Activated CD8-positive, alpha-beta memory T cell treated with anti-CD3 and anti-CD28 coated beads for 4 hours (primary cell): ENCODE measurements around the gene DNAJC5G.
A peak's percentile ranks its signal among the peaks of the same experiment; 100 is the strongest.

ENCODE experiments used
- DNase-seq, 2 donors: peaks; one replicate each; pipeline ENCODE4 v3.0.0-alpha.2; 2020; ENCODE audit warnings: low read depth in 2 of 2

Gene DNAJC5G, protein sequence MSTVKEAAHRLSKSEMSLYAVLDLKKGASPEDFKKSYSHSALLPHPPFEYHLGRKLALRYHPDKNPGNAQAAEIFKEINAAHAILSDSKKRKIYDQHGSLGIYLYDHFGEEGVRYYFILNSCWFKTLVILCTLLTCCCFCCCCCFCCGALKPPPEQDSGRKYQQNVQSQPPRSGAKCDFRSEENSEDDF

DNA sequence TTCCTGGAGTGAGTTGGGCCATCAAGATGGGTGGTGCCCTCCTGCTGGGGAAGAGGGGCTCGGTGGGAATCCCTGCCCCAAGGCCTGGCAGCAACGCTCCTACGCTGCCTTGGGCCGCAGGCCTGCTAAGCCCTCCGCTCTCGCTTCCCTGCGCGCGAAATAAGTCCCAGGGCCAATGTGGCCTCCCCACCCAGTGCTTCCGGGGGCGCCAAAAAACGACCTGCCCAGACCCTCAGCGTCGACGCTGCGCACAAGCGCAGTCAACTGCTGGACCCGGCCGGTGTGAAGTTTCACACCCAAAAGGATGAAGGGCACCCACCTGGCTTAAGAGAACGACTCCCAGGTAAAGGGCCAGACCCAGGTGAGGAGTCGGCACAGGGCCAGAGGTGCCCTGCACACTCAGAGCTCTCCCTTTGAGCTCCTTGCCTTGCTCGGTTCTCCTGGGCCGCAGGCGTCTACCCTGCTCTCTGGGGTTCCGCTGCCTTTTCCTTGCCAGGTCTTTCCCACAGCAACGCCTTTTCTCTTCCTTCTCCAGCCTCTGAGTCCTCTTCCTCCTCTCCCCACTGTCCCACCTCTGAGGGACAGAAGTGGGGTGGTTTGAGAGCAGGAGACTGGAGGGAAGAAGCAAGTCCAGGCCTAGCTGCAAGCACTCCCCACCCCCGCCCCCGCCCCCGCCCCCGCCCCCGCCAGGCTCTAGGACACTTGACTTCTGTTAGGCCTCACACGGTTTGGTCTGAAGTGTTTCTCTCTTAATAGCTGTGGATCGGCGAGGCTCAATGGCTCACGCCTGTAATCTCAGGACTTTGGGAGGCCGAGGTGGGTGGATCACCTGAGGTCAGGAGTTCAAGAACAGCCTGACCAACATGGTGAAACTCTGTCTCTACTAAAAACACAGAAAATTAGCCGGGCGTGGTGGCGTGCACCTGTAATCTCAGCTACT lies at the start of gene DNAJC5G:
TSS of gene DNAJC5G (plus strand) at position 223 of the 940 bp plus-strand sequence. CDS start 1,296 bp downstream, outside the sequence.
- no peak for DNase-seq

DNA sequence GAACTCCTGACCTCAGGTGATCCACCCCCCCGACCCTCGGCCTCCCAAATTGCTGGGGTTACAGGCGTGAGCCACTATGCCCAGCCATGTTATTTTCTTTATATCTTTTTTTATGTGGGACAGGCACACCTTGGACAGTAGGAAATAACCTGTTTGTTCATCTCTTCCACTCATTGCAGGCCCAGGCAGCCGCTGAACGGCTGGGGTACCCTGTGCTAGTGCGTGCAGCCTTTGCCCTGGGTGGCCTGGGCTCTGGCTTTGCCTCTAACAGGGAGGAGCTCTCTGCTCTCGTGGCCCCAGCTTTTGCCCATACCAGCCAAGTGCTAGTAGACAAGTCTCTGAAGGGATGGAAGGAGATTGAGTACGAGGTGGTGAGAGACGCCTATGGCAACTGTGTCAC lies 49.7 kb upstream of the DNAJC5G start:
- DNase-seq, result no peak

DNA sequence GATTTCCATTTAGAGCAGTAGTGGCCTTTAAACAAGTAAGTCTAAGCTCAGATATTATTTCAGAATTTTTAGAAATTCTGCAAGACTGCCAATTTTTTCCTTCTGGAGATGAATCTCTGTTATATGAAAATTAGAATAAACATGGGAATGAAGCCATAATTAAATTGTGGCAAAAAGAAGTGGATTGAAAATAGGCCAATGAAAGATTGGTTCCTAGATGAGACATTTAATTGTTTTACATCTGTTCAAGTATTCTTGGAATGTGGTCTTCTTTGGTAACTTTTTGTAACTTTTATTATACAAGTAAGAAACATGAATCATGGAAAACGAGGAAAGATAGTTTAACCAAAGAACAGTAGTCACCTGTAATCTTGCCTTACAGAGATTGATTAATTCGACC lies 47.7 kb upstream of the DNAJC5G start:
- DNase-seq, result no peak

DNA sequence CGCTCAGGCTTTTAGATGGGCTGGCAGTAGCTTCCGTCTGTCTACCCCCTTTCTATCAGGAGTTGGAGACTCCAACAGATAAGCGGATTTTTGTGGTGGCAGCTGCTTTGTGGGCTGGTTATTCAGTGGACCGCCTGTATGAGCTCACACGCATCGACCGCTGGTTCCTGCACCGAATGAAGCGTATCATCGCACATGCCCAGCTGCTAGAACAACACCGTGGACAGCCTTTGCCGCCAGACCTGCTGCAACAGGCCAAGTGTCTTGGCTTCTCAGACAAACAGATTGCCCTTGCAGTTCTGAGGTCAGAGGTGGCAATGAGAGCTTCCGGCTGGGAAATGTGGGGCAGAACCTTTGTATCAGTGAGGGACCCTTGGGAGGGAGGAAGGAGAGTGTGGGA lies 43.3 kb upstream of the DNAJC5G start:
- no peak for DNase-seq

DNA sequence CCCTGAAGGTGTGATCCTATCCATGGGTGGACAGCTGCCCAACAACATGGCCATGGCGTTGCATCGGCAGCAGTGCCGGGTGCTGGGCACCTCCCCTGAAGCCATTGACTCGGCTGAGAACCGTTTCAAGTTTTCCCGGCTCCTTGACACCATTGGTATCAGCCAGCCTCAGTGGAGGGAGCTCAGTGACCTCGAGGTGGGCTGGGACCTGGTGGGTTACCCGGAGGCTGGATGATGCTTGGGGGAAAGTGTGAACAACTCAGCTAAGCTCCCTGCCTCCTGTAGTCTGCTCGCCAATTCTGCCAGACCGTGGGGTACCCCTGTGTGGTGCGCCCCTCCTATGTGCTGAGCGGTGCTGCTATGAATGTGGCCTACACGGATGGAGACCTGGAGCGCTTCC lies 41.9 kb upstream of the DNAJC5G start:
- no peak for DNase-seq

DNA sequence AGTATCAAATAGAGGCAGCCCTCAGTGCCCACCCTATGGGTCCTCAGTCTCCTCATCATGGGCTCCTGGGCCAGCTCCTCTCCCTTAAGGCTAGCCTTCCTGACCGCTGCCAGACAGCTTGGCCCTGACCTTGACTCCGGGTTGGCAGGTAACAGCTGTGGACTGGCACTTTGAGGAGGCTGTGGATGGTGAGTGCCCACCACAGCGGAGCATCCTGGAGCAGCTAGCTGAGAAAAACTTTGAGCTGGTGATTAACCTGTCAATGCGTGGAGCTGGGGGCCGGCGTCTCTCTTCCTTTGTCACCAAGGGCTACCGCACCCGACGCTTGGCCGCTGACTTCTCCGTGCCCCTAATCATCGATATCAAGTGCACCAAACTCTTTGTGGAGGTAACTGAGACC lies 39.1 kb upstream of the DNAJC5G start:
- no peak for DNase-seq

DNA sequence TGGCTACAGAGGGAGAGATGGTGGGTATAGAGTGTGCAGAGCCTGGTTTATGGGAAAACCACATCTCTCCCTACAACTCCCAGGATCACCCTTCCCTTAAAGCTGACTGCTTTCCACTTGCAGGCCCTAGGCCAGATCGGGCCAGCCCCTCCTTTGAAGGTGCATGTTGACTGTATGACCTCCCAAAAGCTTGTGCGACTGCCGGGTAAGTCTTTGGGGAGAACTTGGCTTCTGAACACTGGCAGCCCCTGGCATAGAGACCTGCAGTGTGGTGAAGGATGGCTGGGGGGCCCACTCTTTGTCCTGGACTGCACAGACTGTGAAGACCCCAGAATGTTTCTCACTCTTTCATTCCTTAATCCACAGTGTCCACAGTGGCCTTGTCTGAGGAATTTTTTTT lies 38.6 kb upstream of the DNAJC5G start:
- DNase-seq, result no peak

DNA sequence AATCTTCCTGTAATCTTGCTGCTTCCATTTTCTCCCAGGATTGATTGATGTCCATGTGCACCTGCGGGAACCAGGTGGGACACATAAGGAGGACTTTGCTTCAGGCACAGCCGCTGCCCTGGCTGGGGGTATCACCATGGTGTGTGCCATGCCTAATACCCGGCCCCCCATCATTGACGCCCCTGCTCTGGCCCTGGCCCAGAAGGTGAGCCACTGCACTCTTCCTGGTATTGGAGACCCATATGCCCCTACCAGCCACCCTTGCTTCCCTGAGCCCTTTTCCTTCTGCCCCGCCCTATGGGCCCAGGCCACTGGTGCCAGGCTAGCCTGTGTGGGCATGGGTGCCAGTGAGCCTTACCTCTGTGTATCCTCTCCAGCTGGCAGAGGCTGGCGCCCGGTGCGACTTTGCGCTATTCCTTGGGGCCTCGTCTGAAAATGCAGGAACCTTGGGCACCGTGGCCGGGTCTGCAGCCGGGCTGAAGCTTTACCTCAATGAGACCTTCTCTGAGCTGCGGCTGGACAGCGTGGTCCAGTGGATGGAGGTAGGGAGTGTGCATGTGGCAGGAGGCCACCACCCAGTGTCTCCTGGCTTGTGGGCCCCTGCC lies 37.8 kb upstream of the DNAJC5G start:
- DNase-seq, result no peak

DNA sequence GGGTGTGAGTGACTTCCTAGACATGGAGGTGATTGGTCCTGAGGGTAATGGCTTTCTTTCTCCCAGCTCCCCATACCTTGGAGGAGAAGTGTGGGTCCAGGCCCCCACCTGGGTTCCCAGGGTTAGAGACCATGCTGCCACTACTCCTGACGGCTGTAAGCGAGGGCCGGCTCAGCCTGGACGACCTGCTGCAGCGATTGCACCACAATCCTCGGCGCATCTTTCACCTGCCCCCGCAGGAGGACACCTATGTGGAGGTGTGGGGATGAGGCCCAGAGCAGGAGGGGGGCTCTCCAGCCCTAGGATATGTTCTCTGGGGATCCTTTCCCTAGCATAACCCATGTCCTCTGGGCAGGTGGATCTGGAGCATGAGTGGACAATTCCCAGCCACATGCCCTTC lies 36.3 kb upstream of the DNAJC5G start:
- DNase-seq, result no peak

DNA sequence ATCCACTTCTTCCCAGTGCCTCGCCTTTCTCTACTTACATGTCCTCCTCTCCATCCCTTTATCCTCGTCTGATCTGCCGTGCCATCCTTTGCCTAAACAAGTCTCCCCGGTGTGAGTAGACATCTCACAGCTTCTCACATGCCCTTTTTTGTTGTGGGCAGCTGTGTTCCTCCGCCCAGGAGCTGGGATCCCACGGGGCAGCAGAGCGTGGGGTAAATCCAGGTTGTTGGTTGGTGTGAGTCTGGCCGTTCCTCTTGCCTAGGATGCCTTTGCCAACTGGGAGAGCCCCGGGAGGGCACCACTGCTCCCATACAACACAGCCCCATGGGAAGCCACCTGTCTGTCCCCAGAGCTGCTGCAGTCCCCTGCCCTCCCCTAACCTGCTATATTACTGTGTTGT lies 34.8 kb upstream of the DNAJC5G start:
- DNase-seq, result no peak

DNA sequence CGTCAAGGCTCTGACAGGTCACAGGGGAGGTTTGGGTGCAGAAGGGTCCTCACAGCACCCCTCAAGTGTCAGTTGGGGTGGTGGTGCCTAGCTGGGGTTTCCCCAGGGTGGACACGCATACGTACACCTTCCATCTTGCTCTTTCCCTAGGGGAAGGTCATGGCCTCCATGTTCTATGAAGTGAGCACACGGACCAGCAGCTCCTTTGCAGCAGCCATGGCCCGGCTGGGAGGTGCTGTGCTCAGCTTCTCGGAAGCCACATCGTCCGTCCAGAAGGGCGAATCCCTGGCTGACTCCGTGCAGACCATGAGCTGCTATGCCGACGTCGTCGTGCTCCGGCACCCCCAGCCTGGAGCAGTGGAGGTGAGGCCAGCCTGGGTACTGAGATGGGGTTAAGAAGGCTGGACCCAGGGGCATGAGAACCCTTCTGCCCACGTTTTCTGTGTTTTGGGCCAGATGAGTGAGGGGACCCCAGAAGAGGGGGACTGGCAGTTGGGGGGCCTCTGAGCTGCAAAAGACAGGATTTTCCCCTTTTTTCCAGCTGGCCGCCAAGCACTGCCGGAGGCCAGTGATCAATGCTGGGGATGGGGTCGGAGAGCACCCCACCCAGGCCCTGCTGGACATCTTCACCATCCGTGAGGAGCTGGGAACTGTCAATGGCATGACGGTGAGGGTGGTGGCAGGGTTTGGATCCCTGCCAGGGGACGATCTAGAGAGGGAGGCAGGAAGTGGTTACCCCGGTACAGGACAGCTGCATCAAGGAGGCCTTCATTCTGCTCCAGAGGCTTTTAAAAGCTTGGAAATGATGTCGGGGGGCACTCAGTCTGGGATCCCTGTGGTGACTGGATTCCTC lies 33.2 kb upstream of the DNAJC5G start:
- no peak for DNase-seq

DNA sequence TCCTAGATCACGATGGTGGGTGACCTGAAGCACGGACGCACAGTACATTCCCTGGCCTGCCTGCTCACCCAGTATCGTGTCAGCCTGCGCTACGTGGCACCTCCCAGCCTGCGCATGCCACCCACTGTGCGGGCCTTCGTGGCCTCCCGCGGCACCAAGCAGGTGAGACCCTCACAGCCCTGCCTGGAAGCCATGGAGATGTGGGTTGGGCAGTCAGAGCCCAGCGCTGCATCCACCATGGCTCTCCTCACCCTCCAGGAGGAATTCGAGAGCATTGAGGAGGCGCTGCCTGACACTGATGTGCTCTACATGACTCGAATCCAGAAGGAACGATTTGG lies 32.6 kb upstream of the DNAJC5G start:
- no peak for DNase-seq

DNA sequence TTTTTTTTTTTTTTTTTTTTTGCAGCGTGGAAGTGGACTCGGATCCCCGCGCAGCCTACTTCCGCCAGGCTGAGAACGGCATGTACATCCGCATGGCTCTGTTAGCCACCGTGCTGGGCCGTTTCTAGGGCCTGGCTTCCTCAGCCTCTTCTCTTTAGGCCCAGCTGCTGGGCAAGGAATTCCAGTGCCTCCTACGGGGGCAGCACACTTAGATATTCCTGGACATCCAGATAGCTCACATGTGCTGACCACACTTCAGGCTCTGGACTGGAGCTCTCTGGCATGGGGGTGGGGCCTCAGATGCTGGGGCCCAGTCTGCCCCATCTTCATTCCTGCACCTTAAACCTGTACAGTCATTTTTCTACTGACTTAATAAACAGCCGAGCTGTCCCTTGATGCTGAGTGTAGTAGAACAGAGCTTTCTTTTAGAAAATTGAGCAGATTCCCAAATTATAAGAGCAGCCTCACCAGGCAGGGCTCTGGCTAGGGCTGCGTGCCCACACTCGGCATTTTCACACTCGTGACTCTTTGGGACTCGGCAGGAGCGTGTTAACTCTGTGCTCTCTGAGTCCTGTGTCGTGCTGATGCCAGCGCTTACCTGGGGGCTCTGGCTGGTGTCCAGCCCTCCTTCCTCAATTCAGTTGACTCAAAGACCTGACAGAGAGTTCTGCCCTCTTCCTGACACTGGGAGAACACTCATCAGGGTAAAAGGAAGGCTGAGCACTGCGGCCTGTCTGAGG lies 31.7 kb upstream of the DNAJC5G start:
- DNase-seq, result no peak

DNA sequence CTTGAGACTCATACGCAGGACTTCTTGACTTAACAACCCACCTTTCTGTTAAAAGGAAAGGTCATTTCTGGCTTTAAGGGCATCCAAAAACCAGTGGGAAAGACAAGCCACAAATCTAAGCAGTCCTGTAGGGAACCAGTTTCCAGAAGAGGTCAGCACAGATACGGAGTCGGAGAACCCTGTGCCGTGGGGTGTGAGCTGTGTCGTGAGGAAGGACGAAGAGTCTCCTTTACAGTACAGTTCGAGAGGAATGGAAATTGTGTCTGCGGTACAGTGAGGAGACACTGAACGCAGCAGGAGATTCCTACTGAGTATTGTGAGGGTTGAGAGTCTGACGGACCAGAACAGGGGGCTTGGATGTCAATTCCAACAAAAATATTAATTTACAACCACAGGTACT lies 30.1 kb upstream of the DNAJC5G start:
- no peak for DNase-seq

DNA sequence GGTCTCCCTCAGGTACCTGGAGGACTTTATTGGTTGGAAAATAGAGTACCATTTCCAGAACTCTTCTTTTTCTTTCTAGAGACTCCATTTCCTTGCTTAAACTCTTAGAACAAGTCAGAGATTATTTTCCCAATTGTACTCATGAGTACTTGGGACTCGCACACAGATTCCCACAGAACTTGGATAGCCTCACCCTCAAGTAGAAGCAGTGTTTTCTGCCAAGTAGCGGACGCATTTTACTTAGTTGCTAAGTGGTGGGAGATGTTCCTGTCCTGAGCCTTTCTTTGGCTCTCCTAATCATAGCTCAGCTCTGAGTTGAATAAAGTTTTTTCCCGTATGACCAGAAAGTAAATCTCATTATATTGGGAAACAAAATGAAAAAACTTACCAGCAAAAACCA lies 29.6 kb upstream of the DNAJC5G start:
- DNase-seq, result no peak

DNA sequence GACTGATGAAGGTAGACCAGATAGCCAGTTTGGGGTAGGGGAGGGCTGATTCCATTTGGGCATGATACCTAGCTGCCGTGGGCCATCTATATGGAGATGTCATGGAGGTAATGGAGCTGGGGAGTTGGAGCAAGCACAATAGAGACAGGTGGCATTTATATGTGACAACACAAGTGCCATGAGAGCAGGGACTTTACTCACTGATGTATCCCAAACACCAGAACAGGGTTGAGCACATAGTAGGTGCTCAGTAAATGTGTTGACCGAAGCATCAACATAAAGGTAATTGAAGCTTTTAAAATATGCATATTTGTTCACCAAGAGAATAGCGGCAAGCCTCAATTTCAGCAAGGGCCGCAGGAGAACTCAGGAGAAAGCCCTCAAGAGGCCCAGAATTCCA lies 27.3 kb upstream of the DNAJC5G start:
- no peak for DNase-seq

DNA sequence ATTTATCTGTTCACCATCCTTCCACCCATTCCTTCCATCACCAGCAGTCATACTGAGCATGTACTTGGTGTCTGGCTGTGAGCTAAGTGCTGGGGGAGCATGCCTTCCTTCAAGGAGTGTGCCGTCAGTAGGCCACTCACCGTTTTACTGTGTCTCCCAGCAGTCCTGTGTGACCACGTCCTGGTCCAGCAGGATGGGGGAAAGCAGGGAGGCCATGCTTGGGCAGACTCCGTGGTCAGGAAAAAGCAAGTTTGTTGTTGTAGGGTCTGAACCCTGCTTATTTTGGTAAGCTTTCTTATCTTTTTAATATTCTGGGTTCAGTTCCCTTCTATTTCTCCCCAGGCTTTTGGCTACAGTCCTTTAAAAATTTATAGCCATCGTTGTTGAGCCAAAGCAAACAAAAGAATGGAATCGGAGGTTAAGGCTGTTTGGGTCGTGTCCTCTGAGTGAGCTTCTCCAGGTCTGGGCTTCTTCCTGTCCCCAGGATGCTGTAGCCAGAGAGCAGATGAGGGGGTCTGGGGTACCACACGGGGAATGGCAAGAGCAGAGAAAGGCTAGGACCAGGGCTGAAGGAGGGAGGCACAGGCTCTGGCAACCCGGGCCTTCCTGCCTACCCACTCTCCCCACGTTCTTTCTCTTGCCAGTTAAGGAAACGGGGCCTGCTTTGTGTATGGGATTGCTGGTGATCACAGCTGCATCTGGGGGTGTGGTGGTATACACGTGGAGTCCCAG lies 25.9 kb upstream of the DNAJC5G start:
- no peak for DNase-seq

DNA sequence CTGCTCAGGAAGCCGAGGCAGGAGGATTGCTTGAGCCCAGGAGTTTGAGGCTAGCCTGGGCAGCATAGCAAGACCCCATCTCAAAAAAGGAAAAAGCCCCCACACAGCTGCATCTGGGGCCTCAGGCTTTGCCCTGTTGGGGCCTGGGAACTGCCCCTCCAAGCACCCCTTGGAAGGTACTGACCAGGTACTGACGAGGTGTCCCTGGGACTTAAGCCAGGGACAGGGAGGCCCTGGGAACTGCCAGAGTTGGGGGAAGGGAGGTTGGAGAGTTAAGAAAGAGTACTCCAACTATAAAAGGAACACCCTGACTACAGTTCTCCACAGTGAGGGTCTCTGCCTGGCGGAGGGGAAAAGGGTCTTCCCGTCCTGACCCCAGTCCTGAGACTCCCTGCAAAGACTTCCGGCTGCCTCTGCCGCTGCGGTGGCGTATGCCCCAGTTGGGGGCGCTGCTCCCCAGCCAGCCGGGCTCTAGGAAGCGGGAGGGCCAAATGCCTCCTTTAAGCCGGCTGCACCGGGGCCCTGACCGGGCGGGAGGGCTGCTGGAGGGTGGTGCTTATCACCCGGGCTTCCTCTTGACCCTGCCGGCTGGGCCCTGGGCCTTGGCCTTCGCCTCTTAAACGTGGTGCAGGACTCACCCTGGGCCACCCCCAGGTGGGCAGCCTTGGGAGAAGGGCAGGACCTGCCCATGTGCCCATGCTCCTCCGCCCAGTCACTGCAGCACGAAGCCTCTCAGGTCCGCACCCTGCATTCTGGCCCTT lies 25.2 kb upstream of the DNAJC5G start:
- peak in 1 of 2 donors; percentile 5 for DNase-seq

DNA sequence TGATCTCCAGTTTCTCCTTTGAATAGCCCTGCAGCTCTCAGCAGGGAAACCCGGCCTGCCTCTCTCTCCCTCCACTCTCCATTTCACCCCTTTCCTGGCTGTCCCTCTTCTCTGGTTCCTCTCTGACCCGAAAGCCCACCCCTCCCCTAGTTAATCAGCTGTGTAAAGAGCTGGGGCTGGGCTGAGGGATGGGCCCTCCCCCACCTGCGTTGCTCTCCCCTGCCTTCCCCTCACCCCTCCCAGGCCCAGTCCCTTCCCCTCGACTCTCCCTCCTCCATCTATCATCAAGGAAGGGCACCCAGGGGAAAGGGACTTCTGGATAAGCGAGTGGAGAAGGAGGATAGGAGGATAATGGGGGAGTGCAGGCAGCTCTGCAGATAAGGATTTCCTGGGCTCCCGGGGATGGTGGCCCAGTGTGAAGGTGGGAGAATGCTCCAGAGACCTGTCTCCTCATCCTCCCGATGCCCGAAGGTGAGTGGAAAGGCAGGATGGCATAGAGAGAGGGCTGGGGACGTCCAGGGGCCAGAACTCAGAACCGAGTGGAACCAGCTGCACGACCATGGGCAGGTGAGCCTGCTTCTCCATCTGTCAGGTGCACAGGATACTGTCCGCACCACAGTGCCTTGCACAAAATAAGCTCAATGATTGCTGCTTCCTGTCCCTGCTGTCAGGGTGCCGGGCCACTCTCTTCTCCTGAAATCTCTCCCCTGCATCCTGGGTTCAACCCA lies 24.4 kb upstream of the DNAJC5G start:
- no peak for DNase-seq
